K562 (cell line): ENCODE data around the gene AHCYL1. TPM values are rescaled to one million over a fixed set of nuclear protein-coding genes. Genes with fewer than 3 reads are reported as not detected.

Experiments used
- ATAC-seq: fragments of 200-7000 bp; cut with Tn5 transposase; 3 replicates; pipeline ENCODE4 v1.9.1; 2020; ENCODE audit warnings: moderate library complexity
- BruUV-seq: library from RNA; stranded (reverse); fragments of 400-500 nt; replicated peaks from 2 replicates; lab custom pipeline; 2021; lab: Mats Ljungman, UMichigan
- CTCF ChIA-PET: fragments of 300-600 bp; formaldehyde crosslinking; extraction: SDS; loops from one replicate; lab custom pipeline; 2021; ENCODE audit warnings: low intra/inter-chr PET ratio; lab: Yijun Ruan, JAX
- POLR2A ChIA-PET: fragments of 300-600, 350-650 bp; sonication (Branson Sonifier 250); formaldehyde crosslinking; extraction: SDS; loops from one replicate; lab custom pipeline; 2021; ENCODE audit warnings: antibody characterized with exemption, inconsistent platforms; lab: Yijun Ruan, JAX
- DNase-seq, 4 experiments: peaks; one replicate each; pipeline versions ENCODE4 v3.0.0 to v3.0.0-alpha.2; 2011 to 2018; ENCODE audit warnings: low spot score in 3 of 4, mixed read lengths in 3 of 4; ENCODE audit errors: extremely low read depth in 1 of 4
- FAIRE-seq: peaks from 2 replicates; lab custom pipeline; 2011; peaks lifted over from hg19 to GRCh38; lab: Jason Lieb, UNC
- H2AFZ ChIP-seq: 2 replicates; pipeline ENCODE4 v1.6.0; 2011; ENCODE audit warnings: low read depth, low read length, control low read depth, inconsistent platforms
- H3K27ac ChIP-seq: fragments of 200-600 bp; 3 replicates; pipeline ENCODE4 v1.8.0; 2011; ENCODE audit warnings: low read depth, mild to moderate bottlenecking, control low read depth, inconsistent platforms, low read length, moderate library complexity, mixed read lengths; ENCODE audit errors: extremely low read depth
- H3K27me3 ChIP-seq, 2 experiments: fragments of 300-600 bp in 1 of 2; 2 replicates in 1 of 2; 3 replicates in 1 of 2; pipeline versions ENCODE4 v1.6.0 to v1.8.0; 2011; ENCODE audit warnings: inconsistent platforms in 2 of 2, low read length in 2 of 2, mild to moderate bottlenecking in 1 of 2, mixed read lengths in 1 of 2, moderate library complexity in 1 of 2; ENCODE audit not compliant: control insufficient read depth in 2 of 2, insufficient read depth in 2 of 2
- H3K36me3 ChIP-seq: fragments of 300-600 bp; 3 replicates; pipeline ENCODE4 v1.8.0; 2011; ENCODE audit warnings: mild to moderate bottlenecking, low read length, inconsistent platforms; ENCODE audit not compliant: control insufficient read depth, insufficient read depth
- H3K4me1 ChIP-seq, 2 experiments: fragments of 200-600 bp in 1 of 2; replicated peaks in 1 of 2; 2 replicates in 1 of 2; 3 replicates in 1 of 2; pipeline versions ENCODE4 v1.5.1 to v1.8.0; 2011; ENCODE audit warnings: inconsistent platforms in 2 of 2, low read length in 2 of 2, mild to moderate bottlenecking in 1 of 2, mixed read lengths in 1 of 2, moderate library complexity in 1 of 2; ENCODE audit not compliant: control insufficient read depth in 2 of 2, insufficient read depth in 2 of 2
- H3K4me2 ChIP-seq: 2 replicates; pipeline ENCODE4 v1.6.1; 2011; ENCODE audit warnings: low read length, control low read depth, inconsistent platforms, mixed read lengths; ENCODE audit not compliant: insufficient read depth
- H3K4me3 ChIP-seq: fragments of 200-600 bp; sonication (generic), shearing (Covaris generic); 2 replicates; pipeline ENCODE4 v1.5.1; 2016; ENCODE audit warnings: control low read depth, inconsistent platforms
- H3K79me2 ChIP-seq: fragments of 200-600 bp; 3 replicates; pipeline ENCODE4 v1.8.0; 2011; ENCODE audit warnings: low read length, inconsistent platforms; ENCODE audit not compliant: control insufficient read depth, insufficient read depth
- H3K9ac ChIP-seq, 2 experiments: 2 replicates each; pipeline versions ENCODE4 v1.6.0 to v1.6.1; 2011; ENCODE audit warnings: low read depth in 2 of 2, low read length in 2 of 2, control low read depth in 1 of 2, inconsistent platforms in 1 of 2, mild to moderate bottlenecking in 1 of 2, mixed read lengths in 1 of 2; ENCODE audit not compliant: insufficient read depth in 1 of 2
- H3K9me1 ChIP-seq: one replicate; pipeline ENCODE4 v1.6.0; 2011; ENCODE audit warnings: inconsistent platforms, mild to moderate bottlenecking, low read length, moderate library complexity; ENCODE audit not compliant: control insufficient read depth, insufficient read depth
- H3K9me3 ChIP-seq: replicated peaks from 2 replicates; pipeline ENCODE4 v1.5.1; 2011; ENCODE audit warnings: low read depth, low read length, inconsistent platforms; ENCODE audit not compliant: control insufficient read depth, insufficient read depth
- H4K20me1 ChIP-seq: replicated peaks from 2 replicates; pipeline ENCODE4 v1.6.1; 2011; ENCODE audit warnings: low read length, inconsistent platforms, mixed read lengths; ENCODE audit not compliant: control insufficient read depth, insufficient read depth
- E2F5 ChIP-seq: sonication (generic); formaldehyde crosslinking; IDR thresholded peaks from 2 replicates; pipeline ENCODE4 v1.8.0; 2022; ENCODE audit warnings: mild to moderate bottlenecking, missing genetic modification reagents
- FOSL1 ChIP-seq: fragments of 200-800 bp; sonication (Bioruptor generic); conservative IDR thresholded peaks from 2 replicates; pipeline ENCODE4 v1.6.1; 2016; ENCODE audit warnings: missing genetic modification characterization, missing compliant biosample characterization
- GTF2E2 ChIP-seq: fragments of 200-800 bp; sonication (Bioruptor generic); IDR thresholded peaks from 2 replicates; pipeline ENCODE4 v1.6.1; 2016; ENCODE audit warnings: missing genetic modification characterization, missing compliant biosample characterization
- HMGN3 ChIP-seq: IDR thresholded peaks from 2 replicates; pipeline ENCODE4 v1.6.1; 2011; ENCODE audit warnings: borderline replicate concordance, low read depth, mild to moderate bottlenecking, mixed read lengths, low read length; ENCODE audit not compliant: insufficient read length; ENCODE audit errors: extremely low read depth
- MXD1 ChIP-seq: fragments of 250-450 bp; sonication (Bioruptor Pico); IDR thresholded peaks from 2 replicates; pipeline ENCODE4 v1.8.0; 2021; ENCODE audit warnings: borderline replicate concordance, mild to moderate bottlenecking, moderate library complexity; ENCODE audit not compliant: poor library complexity, severe bottlenecking
- RFX5 ChIP-seq: IDR thresholded peaks from 2 replicates; pipeline ENCODE4 v1.6.1; 2011; ENCODE audit warnings: low read depth, mild to moderate bottlenecking, improper control_type of control experiment, low read length
- SREBF2 ChIP-seq: sonication (generic); formaldehyde crosslinking; IDR thresholded peaks from 2 replicates; pipeline ENCODE4 v1.4.0; 2020; ENCODE audit warnings: mild to moderate bottlenecking, missing genetic modification reagents
- TAF15 ChIP-seq: fragments of 200-400 bp; formaldehyde crosslinking; IDR thresholded peaks from 2 replicates; pipeline ENCODE4 v1.6.1; 2017; ENCODE audit warnings: mild to moderate bottlenecking, low read depth, low read length, moderate library complexity
- WGBS: fragments of 100-300 bp; shearing (Covaris generic); methylation state at CpG from one replicate; pipeline ENCODE4 v1.1.6; 2016; ENCODE audit warnings: low coverage, mixed read lengths; ENCODE audit not compliant: insufficient coverage; ENCODE audit errors: missing lambda C conversion rate; 5-methylcytosine and 5-hydroxymethylcytosine counted together
- in situ Hi-C: fragments of 300-500 bp; cut with MboI; formaldehyde crosslinking; loops from 4 replicates; pipeline ENCODE4 v1.15.0; 2018; ENCODE audit warnings: inconsistent platforms, mixed read lengths
- intact Hi-C: fragments of 100-400 bp; cut with micrococcal nuclease; formaldehyde crosslinking; loops from 2 replicates; pipeline ENCODE4 v1.14.2; 2022
- polyA plus RNA-seq, 8 experiments: library from polyadenylated mRNA; depleted of rRNA in 4 of 8; stranded (reverse) in 5 of 8; unstranded in 3 of 8; fragments of >200 nt; fragmentation: Nextera tagmentation in 2 of 8; fragmentation: Illumina TruSeq in 1 of 8; extraction: Ambion mirVana in 2 of 8; extraction: Trizol in 1 of 8; gene quantifications; 2 replicates each; pipeline versions ENCODE4 v1.2.1 to v1.2.3, GENCODE V29; 2011 to 2014; ENCODE audit warnings: inconsistent platforms in 1 of 8, missing spikeins in 1 of 8
- total RNA-seq, 7 experiments: library from RNA; depleted of rRNA in 6 of 7; stranded (reverse); fragments of >200 nt in 6 of 7; fragmentation: Illumina TruSeq in 2 of 7; extraction: Trizol in 2 of 7; gene quantifications; 2 replicates each; pipeline versions ENCODE4 v1.2.1 to v1.2.3, GENCODE V29; 2011 to 2021; ENCODE audit warnings: low replicate concordance in 1 of 7
- TF ChIP-seq, protein P1 (sequence below): fragments of 200-800 bp; sonication (Bioruptor generic); IDR thresholded peaks from 2 replicates; pipeline ENCODE4 v1.6.1; 2017; ENCODE audit warnings: missing genetic modification characterization, missing compliant biosample characterization
- TF ChIP-seq, protein P2 (sequence below): fragments of 450-650 bp; IDR thresholded peaks from 2 replicates; pipeline ENCODE4 v1.6.1; 2018; ENCODE audit warnings: mild to moderate bottlenecking, low read depth; ENCODE audit not compliant: partially characterized antibody
- TF ChIP-seq, protein P3 (sequence below): sonication (generic); IDR thresholded peaks from 2 replicates; pipeline ENCODE4 v1.6.1; 2016

AHCYL1 gene
- total and polyA plus RNA-seq, 9 of the 15 experiments (the other 6 are each of a cell fraction or from before 2014, with no cell fraction given): 27.3 to 118 (median 44.5) TPM

GRCh38 chr1:110062612-110063011 is 78.0 kb downstream of the AHCYL1 start:
- FAIRE-seq: no peak
- 64% methylated on average over 2 of the region's 2 CpGs for WGBS

More at GRCh38 chr1:110062612-110063011, 78.0 kb downstream of the AHCYL1 start:
- ATAC-seq: no peak
- intact Hi-C loops (no loop called here), in situ Hi-C loops (no loop called here)
- Histone ChIP-seq H3K79me2 (no peaks in the 10 kb centered on the region), H3K4me1 (peaks cover 27 to 28% of the 10 kb centered on the region in 2 experiments), H3K27me3 (peaks cover 0 to 10% of the 10 kb centered on the region in 2 experiments; a peak in 2 of 5 replicates), H3K27ac (no peak overlapping the region), H3K4me3 (no peak overlapping the region), H3K9me1 (peaks cover 12% of the 10 kb centered on the region), H3K9ac (no peak overlapping the region; a peak in 1 of 4 replicates), H3K36me3 (peaks cover 9% of the 10 kb centered on the region; the same call in 2 of the 3 replicates), H2AFZ (no peak overlapping the region), H3K9me3 (no peaks in the 10 kb centered on the region), H3K4me2 (no peak overlapping the region), H4K20me1 (peaks cover 22% of the 10 kb centered on the region)
- POLR2A ChIA-PET: interaction anchor here (0.6 to 1.5 kb wide), 3 partner anchors 9 to 27 kb away, joined by 3 to 8 read pairs (median 3); no protein-coding TSS in a partner anchor
- DNase-seq: peak in 1 of 4 experiments; percentile 33
- no TSS peak for BruUV-seq
- TF ChIP-seq, protein P1, sequence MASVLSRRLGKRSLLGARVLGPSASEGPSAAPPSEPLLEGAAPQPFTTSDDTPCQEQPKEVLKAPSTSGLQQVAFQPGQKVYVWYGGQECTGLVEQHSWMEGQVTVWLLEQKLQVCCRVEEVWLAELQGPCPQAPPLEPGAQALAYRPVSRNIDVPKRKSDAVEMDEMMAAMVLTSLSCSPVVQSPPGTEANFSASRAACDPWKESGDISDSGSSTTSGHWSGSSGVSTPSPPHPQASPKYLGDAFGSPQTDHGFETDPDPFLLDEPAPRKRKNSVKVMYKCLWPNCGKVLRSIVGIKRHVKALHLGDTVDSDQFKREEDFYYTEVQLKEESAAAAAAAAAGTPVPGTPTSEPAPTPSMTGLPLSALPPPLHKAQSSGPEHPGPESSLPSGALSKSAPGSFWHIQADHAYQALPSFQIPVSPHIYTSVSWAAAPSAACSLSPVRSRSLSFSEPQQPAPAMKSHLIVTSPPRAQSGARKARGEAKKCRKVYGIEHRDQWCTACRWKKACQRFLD (CRISPR knock-in tag): no peak
- TF ChIP-seq TAF15 (no peak), HMGN3 (no peak), FOSL1 (tag) (no peak), E2F5 (CRISPR knock-in tag) (no peak), RFX5 (no peak), MXD1 (no peak), SREBF2 (CRISPR knock-in tag) (no peak), GTF2E2 (tag) (no peak)
- TF ChIP-seq, protein P2, sequence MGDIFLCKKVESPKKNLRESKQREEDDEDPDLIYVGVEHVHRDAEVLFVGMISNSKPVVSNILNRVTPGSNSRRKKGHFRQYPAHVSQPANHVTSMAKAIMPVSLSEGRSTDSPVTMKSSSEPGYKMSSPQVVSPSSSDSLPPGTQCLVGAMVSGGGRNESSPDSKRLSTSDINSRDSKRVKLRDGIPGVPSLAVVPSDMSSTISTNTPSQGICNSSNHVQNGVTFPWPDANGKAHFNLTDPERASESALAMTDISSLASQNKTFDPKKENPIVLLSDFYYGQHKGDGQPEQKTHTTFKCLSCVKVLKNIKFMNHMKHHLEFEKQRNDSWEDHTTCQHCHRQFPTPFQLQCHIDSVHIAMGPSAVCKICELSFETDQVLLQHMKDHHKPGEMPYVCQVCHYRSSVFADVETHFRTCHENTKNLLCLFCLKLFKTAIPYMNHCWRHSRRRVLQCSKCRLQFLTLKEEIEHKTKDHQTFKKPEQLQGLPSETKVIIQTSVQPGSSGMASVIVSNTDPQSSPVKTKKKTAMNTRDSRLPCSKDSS: no peak
- TF ChIP-seq, protein P3, sequence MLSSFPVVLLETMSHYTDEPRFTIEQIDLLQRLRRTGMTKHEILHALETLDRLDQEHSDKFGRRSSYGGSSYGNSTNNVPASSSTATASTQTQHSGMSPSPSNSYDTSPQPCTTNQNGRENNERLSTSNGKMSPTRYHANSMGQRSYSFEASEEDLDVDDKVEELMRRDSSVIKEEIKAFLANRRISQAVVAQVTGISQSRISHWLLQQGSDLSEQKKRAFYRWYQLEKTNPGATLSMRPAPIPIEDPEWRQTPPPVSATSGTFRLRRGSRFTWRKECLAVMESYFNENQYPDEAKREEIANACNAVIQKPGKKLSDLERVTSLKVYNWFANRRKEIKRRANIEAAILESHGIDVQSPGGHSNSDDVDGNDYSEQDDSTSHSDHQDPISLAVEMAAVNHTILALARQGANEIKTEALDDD: no peak
- CTCF ChIA-PET: no interaction called here
